Left lung (tissue), 10 donors: ENCODE measurements around the gene BPIFA2. TPM values are rescaled to one million over a fixed set of nuclear protein-coding genes. Genes with fewer than 3 reads are reported as not detected.
A peak's percentile ranks its signal among the peaks of the same experiment; 100 is the strongest.

ENCODE experiments used
- ATAC-seq: fragments of 200-7000 bp; cut with Tn5 transposase; one replicate; pipeline ENCODE4 v1.9.1; 2020; ENCODE audit warnings: moderate library complexity
- DNase-seq, 4 donors: peaks; one replicate each; pipeline ENCODE4 v3.0.0-alpha.2; 2013 to 2020
- H3K27ac ChIP-seq, 2 donors: fragments of 200-600 bp; sonication (generic) in 1 of 2; one replicate each; pipeline versions ENCODE4 v1.5.0 to v1.8.0; 2020 to 2021
- H3K27me3 ChIP-seq, 2 donors: fragments of 200-600 bp; sonication (generic) in 1 of 2; one replicate each; pipeline versions ENCODE4 v1.5.0 to v1.8.0; 2020 to 2021
- H3K36me3 ChIP-seq, 2 donors: fragments of 200-600 bp; sonication (generic) in 1 of 2; one replicate each; pipeline versions ENCODE4 v1.5.0 to v1.8.0; 2020 to 2021
- H3K4me1 ChIP-seq, 2 donors: fragments of 200-600 bp; one replicate each; pipeline ENCODE4 v1.8.0; 2021
- H3K4me3 ChIP-seq, 2 donors: fragments of 200-600 bp; sonication (generic) in 1 of 2; one replicate each; pipeline versions ENCODE4 v1.5.0 to v1.8.0; 2020 to 2021; ENCODE audit warnings: mild to moderate bottlenecking in 1 of 2
- H3K9me3 ChIP-seq, 2 donors: fragments of 200-600 bp; sonication (generic) in 1 of 2; one replicate each; pipeline versions ENCODE4 v1.5.0 to v1.8.0; 2020 to 2021
- CTCF ChIP-seq, 2 donors: fragments of 200-600 bp; sonication (generic) in 1 of 2; IDR thresholded peaks; one replicate each; pipeline versions ENCODE4 v1.5.0 to v1.8.0; 2021; ENCODE audit warnings: antibody characterized with exemption in 2 of 2
- intact Hi-C, 2 donors: fragments of 100-400 bp; cut with DNase I; formaldehyde crosslinking; loops; one replicate each; pipeline versions ENCODE4 v1.11.2 to v1.14.2; 2022
- polyA plus RNA-seq, 6 donors: library from polyadenylated mRNA; unstranded; fragments of 120-200 nt; gene quantifications; one replicate each; pipeline ENCODE4 v1.2.1, GENCODE V29; 2013; ENCODE audit not compliant: insufficient read length in 6 of 6
- total RNA-seq, 2 donors: library from RNA; stranded (reverse); fragmentation: NEBNext Ultra II Directional; extraction: Animal tissue kit (Norgen Biotek cat#: 25700); gene quantifications; one replicate each; pipeline ENCODE4 v1.2.1, GENCODE V29; 2021
- donor health status: DM: no; HTN: yes; CAD: no.
- donor health status: DM: no; HTN: no; CAD: no.

Gene BPIFA2
- total and polyA plus RNA-seq, 8 donors: not detected

- H3K4me1 ChIP-seq: no peaks in the 10 kb centered on the region
- H3K36me3 ChIP-seq: no peaks in the 10 kb centered on the region
- H3K27me3 ChIP-seq: peaks cover 0 to 4% of the 10 kb centered on the region in 2 donors
- TF ChIP-seq CTCF (IDR thresholded peaks at IDR 0.05): no peak
- DNase-seq (no peak), ATAC-seq (no peak)
- H3K9me3 ChIP-seq: peaks cover 0 to 14% of the 10 kb centered on the region in 2 donors
- no peak overlapping the region for H3K27ac ChIP-seq
- no peak overlapping the region for H3K4me3 ChIP-seq
- intact Hi-C loops: no loop called here
Observed at GRCh38 chr20:33165416-33166055, 2.4 kb upstream of the BPIFA2 start.

DNA sequence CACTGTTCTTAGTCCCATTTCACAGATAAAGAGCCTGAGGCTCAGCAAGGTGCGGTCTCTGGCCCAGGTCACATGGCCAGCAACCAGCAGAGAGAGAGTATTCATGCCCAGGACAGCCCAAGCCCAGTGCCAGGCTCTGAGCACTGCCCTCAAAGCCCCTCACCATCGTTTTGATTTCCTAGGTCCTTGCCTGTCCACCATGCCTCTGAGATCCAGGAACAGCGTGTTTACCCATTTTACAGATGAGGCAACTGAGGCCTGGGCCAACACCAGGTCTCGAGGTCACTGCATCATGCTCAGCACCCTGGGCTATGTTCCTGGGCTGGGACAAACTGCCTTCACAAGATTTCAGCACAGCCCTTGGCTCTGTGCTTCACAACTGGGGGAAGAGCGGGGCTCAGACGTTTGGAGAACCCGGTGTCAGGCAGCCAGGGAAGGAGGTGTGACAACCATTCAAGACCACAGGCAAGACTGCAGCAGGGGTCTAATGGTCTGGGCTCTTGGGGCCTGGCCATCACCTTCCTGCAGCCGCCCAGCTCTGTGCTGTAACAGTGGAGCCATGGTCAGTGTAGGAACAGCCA is 1.3 kb upstream of the BPIFA2 start:
- Histone ChIP-seq H3K36me3 (no peaks in the 10 kb centered on the region), H3K9me3 (peaks cover 0 to 20% of the 10 kb centered on the region in 2 donors), H3K27me3 (peaks cover 0 to 4% of the 10 kb centered on the region in 2 donors), H3K4me1 (no peaks in the 10 kb centered on the region), H3K27ac (no peak overlapping the region), H3K4me3 (no peak overlapping the region)
- DNase-seq: no peak
- intact Hi-C loops: no loop called here
- no peak for ATAC-seq
- TF ChIP-seq CTCF (IDR thresholded peaks at IDR 0.05): no peak

- no peaks in the 10 kb centered on the region for H3K4me1 ChIP-seq
- no peaks in the 10 kb centered on the region for H3K36me3 ChIP-seq
- no peak for ATAC-seq
- H3K27me3 ChIP-seq: peaks cover 0 to 4% of the 10 kb centered on the region in 2 donors
- H3K9me3 ChIP-seq: peaks cover 0 to 20% of the 10 kb centered on the region in 2 donors
- H3K4me3 ChIP-seq: no peak overlapping the region
- no peak overlapping the region for H3K27ac ChIP-seq
- intact Hi-C loops: no loop called here
- peak; percentile 16 to 49 for TF ChIP-seq CTCF (IDR thresholded peaks at IDR 0.05)
- DNase-seq: no peak
Observed at GRCh38 chr20:33169176-33169794, 1.3 kb downstream of the BPIFA2 start.

DNA sequence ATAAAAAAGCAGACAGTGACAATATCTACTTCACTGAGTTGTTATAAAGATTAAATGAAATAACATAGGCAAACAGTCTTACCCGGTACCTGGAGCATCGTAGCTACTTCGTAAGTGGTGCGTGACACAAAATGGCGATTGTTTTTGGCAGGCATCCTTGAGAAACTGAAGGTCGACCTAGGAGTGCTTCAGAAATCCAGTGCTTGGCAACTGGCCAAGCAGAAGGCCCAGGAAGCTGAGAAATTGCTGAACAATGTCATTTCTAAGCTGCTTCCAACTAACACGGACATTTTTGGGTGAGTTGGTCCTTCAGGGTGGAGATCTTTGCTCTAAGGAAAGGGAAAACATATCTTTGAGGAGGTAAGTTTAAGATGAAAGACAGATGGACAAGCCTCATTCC is 4.8 kb downstream of the BPIFA2 start:
- H3K36me3 ChIP-seq: no peaks in the 10 kb centered on the region
- H3K4me1 ChIP-seq: no peaks in the 10 kb centered on the region
- H3K27ac ChIP-seq: no peak overlapping the region
- H3K4me3 ChIP-seq: no peak overlapping the region
- H3K9me3 ChIP-seq: peaks cover 0 to 20% of the 10 kb centered on the region in 2 donors
- intact Hi-C loops: no loop called here
- H3K27me3 ChIP-seq: no peaks in the 10 kb centered on the region
- TF ChIP-seq CTCF (IDR thresholded peaks at IDR 0.05): no peak
- no peak for ATAC-seq
- DNase-seq: no peak

DNA sequence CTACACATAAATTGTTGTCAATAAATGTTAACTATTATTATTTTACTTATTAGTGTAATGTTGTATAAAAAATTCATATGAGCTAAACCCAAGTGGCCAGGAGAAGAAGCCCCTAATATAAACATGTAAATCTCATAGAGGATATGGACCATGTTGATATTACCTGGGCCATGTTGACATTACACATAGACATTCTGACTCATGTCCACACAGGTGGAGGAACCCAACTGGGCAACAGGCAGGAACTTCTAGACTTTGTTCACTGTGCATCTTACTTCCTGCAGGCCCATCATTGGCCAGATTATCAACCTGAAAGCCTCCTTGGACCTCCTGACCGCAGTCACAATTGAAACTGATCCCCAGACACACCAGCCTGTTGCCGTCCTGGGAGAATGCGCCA is 7.2 kb downstream of the BPIFA2 start:
- Histone ChIP-seq H3K4me1 (no peaks in the 10 kb centered on the region), H3K4me3 (no peak overlapping the region), H3K27ac (no peak overlapping the region), H3K9me3 (peaks cover 0 to 6% of the 10 kb centered on the region in 2 donors), H3K27me3 (no peaks in the 10 kb centered on the region), H3K36me3 (no peaks in the 10 kb centered on the region)
- DNase-seq (no peak), ATAC-seq (no peak)
- no peak for TF ChIP-seq CTCF (IDR thresholded peaks at IDR 0.05)
- intact Hi-C loops: no loop called here
